ENCODE results near the gene ZNF69.
"Not testable (repeated sequence)": the region's sequence is repeated elsewhere in the genome, so short reads cannot be mapped to it uniquely, and the experiment has no call there.

The ZNF69 gene

DNA sequence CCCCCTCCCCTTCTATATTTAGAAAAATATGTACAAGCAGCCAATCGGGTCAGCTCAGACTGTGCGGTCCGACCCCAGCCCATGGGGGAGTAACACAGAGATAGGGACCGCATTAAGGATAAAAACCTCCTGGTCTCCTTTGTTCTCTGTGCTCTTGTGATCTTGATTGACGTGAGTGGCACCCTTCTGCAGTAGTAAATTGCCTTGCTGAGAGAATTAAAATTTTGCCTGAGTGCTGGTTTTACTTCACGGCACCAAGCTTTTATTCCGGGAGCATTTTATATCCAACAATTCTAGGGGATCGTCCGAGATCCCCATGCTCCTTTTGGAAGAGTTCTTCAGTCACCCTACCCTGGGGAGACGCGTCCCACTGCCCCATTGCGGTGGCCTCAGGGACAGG, 7.0 kb upstream of the ZNF69 start:
- in situ Hi-C loops (cut with MboI; ENCODE audit: low sequenced_read_pairs, unreplicated experiment): no loop called here
- DNase-seq (ENCODE audit: low spot score): no peak
- TF ChIP-seq, protein P1, sequence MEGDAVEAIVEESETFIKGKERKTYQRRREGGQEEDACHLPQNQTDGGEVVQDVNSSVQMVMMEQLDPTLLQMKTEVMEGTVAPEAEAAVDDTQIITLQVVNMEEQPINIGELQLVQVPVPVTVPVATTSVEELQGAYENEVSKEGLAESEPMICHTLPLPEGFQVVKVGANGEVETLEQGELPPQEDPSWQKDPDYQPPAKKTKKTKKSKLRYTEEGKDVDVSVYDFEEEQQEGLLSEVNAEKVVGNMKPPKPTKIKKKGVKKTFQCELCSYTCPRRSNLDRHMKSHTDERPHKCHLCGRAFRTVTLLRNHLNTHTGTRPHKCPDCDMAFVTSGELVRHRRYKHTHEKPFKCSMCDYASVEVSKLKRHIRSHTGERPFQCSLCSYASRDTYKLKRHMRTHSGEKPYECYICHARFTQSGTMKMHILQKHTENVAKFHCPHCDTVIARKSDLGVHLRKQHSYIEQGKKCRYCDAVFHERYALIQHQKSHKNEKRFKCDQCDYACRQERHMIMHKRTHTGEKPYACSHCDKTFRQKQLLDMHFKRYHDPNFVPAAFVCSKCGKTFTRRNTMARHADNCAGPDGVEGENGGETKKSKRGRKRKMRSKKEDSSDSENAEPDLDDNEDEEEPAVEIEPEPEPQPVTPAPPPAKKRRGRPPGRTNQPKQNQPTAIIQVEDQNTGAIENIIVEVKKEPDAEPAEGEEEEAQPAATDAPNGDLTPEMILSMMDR (IDR thresholded peaks at IDR 0.05; ENCODE audit: borderline replicate concordance, control extremely low read depth, extremely low read depth, insufficient read depth, missing control alignments): no peak

DNA sequence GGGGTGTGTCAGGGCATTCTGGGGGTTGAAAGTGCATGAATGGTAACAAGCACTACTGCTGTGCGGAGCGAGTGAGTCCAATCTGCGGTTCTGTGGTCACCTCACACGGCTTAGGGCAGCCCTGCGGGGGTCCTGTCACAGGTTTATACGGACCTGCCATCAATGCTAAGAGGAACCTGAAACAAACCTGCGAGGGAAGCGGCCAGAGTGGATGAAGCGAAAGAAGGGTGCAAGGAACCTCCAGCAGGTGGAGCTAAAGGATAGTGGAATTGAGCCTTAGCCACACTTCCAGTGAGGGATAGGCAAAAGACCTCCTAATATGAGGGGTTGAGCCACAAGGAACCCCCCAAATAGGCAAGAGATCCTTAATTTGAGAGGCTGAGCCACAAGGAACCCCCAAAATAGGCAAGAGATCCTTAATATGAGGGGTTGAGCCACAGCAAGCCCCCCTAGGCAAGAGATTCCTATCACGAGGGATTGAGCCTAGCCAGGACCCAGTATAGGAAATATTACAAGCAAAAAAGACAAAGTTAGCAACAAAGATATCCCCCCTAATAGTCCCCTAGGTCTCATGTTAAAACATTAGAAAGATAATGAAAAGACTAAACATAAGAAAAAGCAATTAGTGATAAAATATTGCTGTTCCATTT, 6.3 kb upstream of the ZNF69 start:
- in situ Hi-C loops (cut with MboI; ENCODE audit: low sequenced_read_pairs, unreplicated experiment): no loop called here
- DNase-seq (ENCODE audit: low spot score): peak; percentile 73
- TF ChIP-seq, protein P1 (IDR thresholded peaks at IDR 0.05; ENCODE audit: borderline replicate concordance, control extremely low read depth, extremely low read depth, insufficient read depth, missing control alignments): peak; percentile 40

DNA sequence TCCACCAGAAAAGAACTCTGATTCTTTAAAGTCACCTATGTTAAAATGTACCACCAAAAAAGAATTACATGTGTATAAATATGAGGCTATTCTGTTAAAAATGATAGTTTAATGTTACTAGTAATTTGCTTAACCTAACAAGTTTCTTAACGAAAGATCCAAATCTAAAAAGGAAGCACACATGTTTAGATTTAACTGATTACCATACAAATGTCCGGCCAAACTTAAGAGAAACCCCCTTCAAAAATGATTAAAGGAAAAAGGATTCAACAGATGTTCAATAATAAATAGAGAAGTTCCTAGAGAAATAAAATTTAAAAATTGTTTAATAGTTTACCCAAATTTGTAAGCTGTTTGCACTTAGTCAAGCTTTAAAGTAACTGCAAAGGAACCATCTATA, 5.0 kb upstream of the ZNF69 start:
- DNase-seq (ENCODE audit: low spot score): no peak
- TF ChIP-seq, protein P1 (IDR thresholded peaks at IDR 0.05; ENCODE audit: borderline replicate concordance, control extremely low read depth, extremely low read depth, insufficient read depth, missing control alignments): no peak
- in situ Hi-C loops (cut with MboI; ENCODE audit: low sequenced_read_pairs, unreplicated experiment): no loop called here

DNA sequence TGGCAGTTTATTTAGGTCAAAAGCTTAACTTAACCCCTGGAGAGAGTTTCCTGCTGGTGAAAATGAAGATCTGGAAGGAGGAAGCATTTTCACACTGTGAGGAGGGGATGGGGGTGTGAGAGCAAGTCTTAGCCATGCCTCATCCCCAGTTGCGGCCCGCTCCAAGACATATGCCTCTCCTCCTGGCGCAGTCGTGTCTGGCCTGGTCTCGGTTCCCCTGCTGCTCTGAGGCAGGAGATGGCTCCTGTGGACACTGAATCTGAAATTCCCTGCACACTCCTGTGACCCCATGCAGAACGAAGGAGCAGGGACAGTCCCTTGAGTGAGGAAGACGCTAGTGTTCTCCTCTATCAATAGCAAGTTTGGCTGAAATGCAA, 360 bp upstream of the ZNF69 start:
- in situ Hi-C loops (cut with MboI; ENCODE audit: low sequenced_read_pairs, unreplicated experiment): no loop called here
- TF ChIP-seq, protein P1 (IDR thresholded peaks at IDR 0.05; ENCODE audit: borderline replicate concordance, control extremely low read depth, extremely low read depth, insufficient read depth, missing control alignments): no peak
- DNase-seq (ENCODE audit: low spot score): no peak

DNA sequence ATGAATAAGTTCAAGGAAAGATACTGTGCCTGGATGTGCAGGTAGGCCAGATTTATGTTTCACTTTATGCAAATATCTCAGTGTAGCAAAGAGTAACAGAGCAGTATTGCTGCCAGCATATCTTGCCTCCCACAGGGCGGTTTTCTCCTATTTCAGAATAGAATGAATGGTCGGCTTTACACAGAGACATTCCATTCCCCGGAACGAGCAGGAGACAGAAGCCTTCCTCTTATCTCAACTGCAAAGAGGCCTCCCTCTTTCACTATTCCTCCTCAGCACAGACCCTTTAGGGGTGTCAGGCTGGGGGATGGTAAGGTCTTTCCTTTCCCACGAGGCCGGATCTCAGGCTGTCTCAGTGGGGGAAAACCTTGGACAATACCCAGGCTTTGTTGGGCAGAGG, 2.3 kb downstream of the ZNF69 start:
- in situ Hi-C loops (cut with MboI; ENCODE audit: low sequenced_read_pairs, unreplicated experiment); DNase-seq (ENCODE audit: low spot score): not testable (repeated sequence)

DNA sequence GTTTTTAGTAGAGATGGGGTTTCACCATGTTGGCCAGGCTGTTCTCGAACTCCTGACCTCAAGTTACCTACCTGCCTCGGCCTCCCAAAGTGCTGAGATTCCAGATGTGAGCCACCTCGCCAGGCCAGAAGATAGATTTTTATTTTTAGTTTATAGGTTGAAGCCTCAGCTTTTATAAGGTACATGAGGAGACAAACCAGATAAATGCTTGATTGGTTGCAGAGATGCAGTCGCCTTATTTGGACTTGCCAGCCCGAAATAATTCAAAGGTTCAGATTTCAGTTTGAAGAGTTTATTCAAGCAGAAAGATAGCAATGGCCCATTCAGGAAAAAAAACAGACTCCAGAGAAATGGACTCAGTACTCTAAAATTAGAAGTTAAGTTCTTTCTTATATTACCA, 3.1 kb downstream of the ZNF69 start:
- in situ Hi-C loops (cut with MboI; ENCODE audit: low sequenced_read_pairs, unreplicated experiment): no loop called here
- TF ChIP-seq, protein P1 (IDR thresholded peaks at IDR 0.05; ENCODE audit: borderline replicate concordance, control extremely low read depth, extremely low read depth, insufficient read depth, missing control alignments): no peak
- no peak for DNase-seq (ENCODE audit: low spot score)

DNA sequence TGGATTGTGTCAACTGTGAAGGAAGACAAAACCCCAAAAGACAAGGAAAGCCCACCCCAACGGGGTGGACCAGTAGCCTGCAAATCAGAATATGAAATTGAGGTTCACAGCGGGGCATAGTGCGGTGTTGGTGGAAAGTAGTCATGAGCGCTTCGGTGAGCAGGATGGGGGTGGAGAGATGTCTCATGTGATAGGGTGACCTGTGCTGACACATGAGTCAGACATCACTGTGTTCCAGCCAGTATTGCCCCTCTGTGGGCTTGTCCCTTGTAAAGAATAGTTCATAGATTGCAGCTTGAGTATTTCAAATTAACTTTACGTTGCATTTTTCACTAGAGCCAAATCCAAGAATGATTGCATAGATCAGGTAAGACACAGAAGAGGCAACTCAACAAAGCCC, 7.3 kb downstream of the ZNF69 start:
- TF ChIP-seq, protein P1 (IDR thresholded peaks at IDR 0.05; ENCODE audit: borderline replicate concordance, control extremely low read depth, extremely low read depth, insufficient read depth, missing control alignments): no peak
- in situ Hi-C loops (cut with MboI; ENCODE audit: low sequenced_read_pairs, unreplicated experiment): no loop called here
- DNase-seq (ENCODE audit: low spot score): no peak

Data from GM13976 (cell line).